Measurements from ENCODE around the gene PSMD13.
"Not testable (repeated sequence)": the region's sequence is repeated elsewhere in the genome, so short reads cannot be mapped to it uniquely, and the experiment has no call there.

The PSMD13 gene

GRCh38 chr11:235609-235996 is 1.2 kb upstream of the PSMD13 start:
- TF ChIP-seq POLR2A (IDR thresholded peaks at IDR 0.05; ENCODE audit: low read depth, low read length): no peak
- no peak for DNase-seq (ENCODE audit: insufficient read length, low spot score)
- no peak for FAIRE-seq

- DNase-seq (ENCODE audit: insufficient read length, low spot score) (peak; percentile 98), FAIRE-seq (no peak)
- TF ChIP-seq POLR2A (IDR thresholded peaks at IDR 0.05; ENCODE audit: low read depth, low read length): peak; percentile 89
Measured at GRCh38 chr11:235997-236773, 591 bp upstream of the PSMD13 start, which contains the start of gene SIRT3. Gene SIRT3 (minus strand): TSS chr11:236342. CDS start chr11:236328, 14 bp downstream.

GRCh38 chr11:238346-238745 is 1.6 kb downstream of the PSMD13 start:
- not testable (repeated sequence) for FAIRE-seq

DNA sequence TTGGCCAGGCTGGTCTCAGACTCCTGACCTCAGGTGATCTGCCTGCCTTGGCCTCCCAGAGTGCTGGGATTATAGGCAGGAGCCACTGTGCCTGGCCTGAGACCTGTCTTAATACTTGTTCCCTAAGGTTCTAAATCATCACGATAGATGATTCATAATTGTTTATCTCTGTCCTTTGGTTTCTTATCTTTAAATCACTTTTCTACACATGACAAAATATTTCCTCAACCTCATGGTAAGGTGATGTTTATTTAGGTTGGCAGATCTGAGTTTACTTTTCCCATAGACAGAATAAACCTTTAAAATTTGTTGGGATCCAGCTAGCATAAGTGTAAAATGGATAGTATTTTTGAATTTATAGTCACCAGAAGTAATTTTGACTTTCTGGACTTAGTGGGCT is 3.5 kb downstream of the PSMD13 start:
- no peak for FAIRE-seq
- TF ChIP-seq POLR2A (IDR thresholded peaks at IDR 0.05; ENCODE audit: low read depth, low read length): no peak

More at GRCh38 chr11:238346-238745, 1.6 kb downstream of the PSMD13 start:
- not testable (repeated sequence) for DNase-seq (ENCODE audit: insufficient read length, low spot score)

DNA sequence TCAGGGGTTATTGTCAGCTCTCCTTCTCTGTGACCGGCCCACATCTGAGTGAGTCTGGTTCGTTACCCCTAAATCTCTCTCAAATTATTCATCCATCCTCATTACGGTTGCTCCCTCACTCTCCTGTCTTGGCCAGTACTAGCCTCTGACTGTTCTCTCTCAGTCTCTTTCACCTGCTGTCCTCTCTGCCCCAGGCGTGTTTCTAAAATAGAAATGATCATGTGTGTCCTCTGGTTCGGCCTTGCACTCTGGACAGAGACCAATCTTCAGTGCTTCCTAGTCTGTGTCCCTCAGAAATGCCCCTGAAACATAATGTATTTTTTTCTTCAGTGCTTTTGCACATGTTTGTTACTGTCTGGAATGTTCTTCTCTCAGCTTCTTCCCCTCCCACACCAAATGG is 4.9 kb downstream of the PSMD13 start:
- FAIRE-seq (no peak), DNase-seq (ENCODE audit: insufficient read length, low spot score) (no peak)
- TF ChIP-seq POLR2A (IDR thresholded peaks at IDR 0.05; ENCODE audit: low read depth, low read length): no peak

More for the DNA sequence above, 3.5 kb downstream of the PSMD13 start:
- DNase-seq (ENCODE audit: insufficient read length, low spot score): no peak

- DNase-seq (ENCODE audit: insufficient read length, low spot score) (no peak), FAIRE-seq (no peak)
- TF ChIP-seq POLR2A (IDR thresholded peaks at IDR 0.05; ENCODE audit: low read depth, low read length): no peak
Measured at GRCh38 chr11:244376-244775, 7.6 kb downstream of the PSMD13 start.

- no peak for TF ChIP-seq POLR2A (IDR thresholded peaks at IDR 0.05; ENCODE audit: low read depth, low read length)
- no peak for FAIRE-seq
Measured at GRCh38 chr11:249062-249461, 12.3 kb downstream of the PSMD13 start.

GRCh38 chr11:250274-250673 is 13.5 kb downstream of the PSMD13 start:
- FAIRE-seq (no peak), DNase-seq (ENCODE audit: insufficient read length, low spot score) (no peak)
- TF ChIP-seq POLR2A (IDR thresholded peaks at IDR 0.05; ENCODE audit: low read depth, low read length): no peak

More at GRCh38 chr11:249062-249461, 12.3 kb downstream of the PSMD13 start:
- no peak for DNase-seq (ENCODE audit: insufficient read length, low spot score)

GRCh38 chr11:250740-251299 is 14.0 kb downstream of the PSMD13 start:
- peak; percentile 49 for DNase-seq (ENCODE audit: insufficient read length, low spot score)
- no peak for TF ChIP-seq POLR2A (IDR thresholded peaks at IDR 0.05; ENCODE audit: low read depth, low read length)
- FAIRE-seq: no peak

GRCh38 chr11:251550-251949 is 14.8 kb downstream of the PSMD13 start:
- TF ChIP-seq POLR2A (IDR thresholded peaks at IDR 0.05; ENCODE audit: low read depth, low read length): no peak
- DNase-seq (ENCODE audit: insufficient read length, low spot score) (no peak), FAIRE-seq (no peak)

GRCh38 chr11:252666-253065 is 15.9 kb downstream of the PSMD13 start:
- TF ChIP-seq POLR2A (IDR thresholded peaks at IDR 0.05; ENCODE audit: low read depth, low read length): no peak
- no peak for FAIRE-seq
- no peak for DNase-seq (ENCODE audit: insufficient read length, low spot score)

DNA sequence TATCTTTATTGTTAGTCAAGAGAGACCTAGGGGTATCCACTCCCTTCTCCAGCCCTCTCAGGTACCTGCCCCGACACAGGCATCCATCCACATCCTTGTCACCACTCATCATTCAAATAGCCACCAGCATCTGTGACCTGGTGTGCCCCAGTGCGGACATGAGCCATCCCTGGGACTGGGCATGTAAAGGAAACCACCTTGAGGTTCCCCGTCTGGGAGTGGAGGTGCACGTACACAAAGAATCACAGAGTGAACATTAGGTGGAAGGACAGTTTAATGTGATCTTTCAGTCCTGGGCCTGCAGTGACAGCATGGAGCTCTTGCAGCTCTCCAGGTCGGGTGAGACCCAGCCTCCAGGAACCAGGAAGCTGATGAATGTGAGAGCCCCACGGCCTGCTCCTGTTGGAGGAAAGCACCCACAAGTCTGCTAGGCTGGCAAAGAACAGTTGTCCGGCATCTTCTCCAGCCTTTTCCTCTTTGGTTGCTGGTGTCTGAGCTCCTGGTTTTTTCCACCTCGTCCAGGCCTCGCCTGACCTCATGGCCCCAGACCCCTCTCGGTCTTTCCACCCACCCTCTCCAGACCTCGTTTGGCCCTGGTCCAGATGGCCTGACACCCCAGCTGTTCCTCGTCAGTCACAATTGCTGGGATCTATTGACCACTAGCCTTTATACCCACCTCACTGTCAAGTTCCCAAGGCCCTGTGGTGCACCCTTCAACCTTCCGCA is 16.5 kb downstream of the PSMD13 start:
- TF ChIP-seq POLR2A (IDR thresholded peaks at IDR 0.05; ENCODE audit: low read depth, low read length): no peak
- FAIRE-seq: no peak
- DNase-seq (ENCODE audit: insufficient read length, low spot score): no peak

DNA sequence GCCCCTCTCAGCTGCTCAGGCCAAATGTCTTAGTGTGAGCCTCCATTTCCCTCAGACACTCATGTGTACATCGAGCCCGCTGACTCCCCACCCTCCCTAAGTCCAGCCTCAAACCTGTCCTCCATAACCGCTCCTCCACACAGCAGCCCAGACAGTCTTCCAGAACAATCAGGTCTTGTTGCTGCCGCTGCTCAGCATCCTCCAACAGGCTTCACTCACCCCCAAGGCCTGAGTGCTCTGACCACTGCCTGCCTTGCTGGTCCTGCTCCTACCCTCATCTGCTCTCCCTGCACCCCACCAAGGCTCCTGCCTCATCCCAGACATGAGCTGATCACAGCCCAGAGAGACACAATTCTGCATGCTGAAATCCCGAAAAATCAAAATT is 17.1 kb downstream of the PSMD13 start:
- DNase-seq (ENCODE audit: insufficient read length, low spot score) (no peak), FAIRE-seq (no peak)
- no peak for TF ChIP-seq POLR2A (IDR thresholded peaks at IDR 0.05; ENCODE audit: low read depth, low read length)

- FAIRE-seq (no peak), DNase-seq (ENCODE audit: insufficient read length, low spot score) (no peak)
- no peak for TF ChIP-seq POLR2A (IDR thresholded peaks at IDR 0.05; ENCODE audit: low read depth, low read length)
Measured at GRCh38 chr11:255176-255575, 18.4 kb downstream of the PSMD13 start.
